Thyroid gland (tissue), 4 donors: ENCODE measurements around the gene TTC5.

Experiments
- POLR2A ChIP-seq, 2 donors: fragments of 450-650 bp; IDR thresholded peaks; one replicate each; pipeline ENCODE4 v1.6.1; 2017; ENCODE audit warnings: antibody characterized with exemption in 2 of 2, mild to moderate bottlenecking in 2 of 2, moderate library complexity in 1 of 2
- TF ChIP-seq, protein P1 (sequence below), 6 experiments: fragments of 200-600 bp in 3 of 6; fragments of 450-650 bp in 3 of 6; sonication (generic) in 3 of 6; IDR thresholded peaks; one replicate each; pipeline ENCODE4 v1.5.1; 2016 to 2019; ENCODE audit warnings: antibody characterized with exemption in 6 of 6, mild to moderate bottlenecking in 2 of 6, inconsistent platforms in 1 of 6, moderate library complexity in 1 of 6

DNA sequence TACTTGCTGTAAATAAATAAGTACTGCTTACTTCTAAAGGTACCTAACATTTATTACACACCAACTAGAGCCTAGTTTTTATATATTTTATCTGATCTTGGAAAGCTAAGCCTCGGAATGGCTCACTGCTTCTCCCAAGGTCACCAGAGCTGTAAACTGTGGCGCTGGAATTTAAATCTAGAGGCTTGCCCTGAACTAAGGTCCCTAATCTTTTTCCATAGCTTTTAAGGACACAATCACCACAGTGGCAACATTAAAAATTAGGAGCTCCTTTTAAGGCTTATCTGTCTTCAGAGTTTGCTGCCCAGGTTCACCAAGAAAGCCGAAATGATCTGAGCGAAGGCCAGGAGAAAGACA lies 26.7 kb upstream of the TTC5 start:
- TF ChIP-seq, protein P1, sequence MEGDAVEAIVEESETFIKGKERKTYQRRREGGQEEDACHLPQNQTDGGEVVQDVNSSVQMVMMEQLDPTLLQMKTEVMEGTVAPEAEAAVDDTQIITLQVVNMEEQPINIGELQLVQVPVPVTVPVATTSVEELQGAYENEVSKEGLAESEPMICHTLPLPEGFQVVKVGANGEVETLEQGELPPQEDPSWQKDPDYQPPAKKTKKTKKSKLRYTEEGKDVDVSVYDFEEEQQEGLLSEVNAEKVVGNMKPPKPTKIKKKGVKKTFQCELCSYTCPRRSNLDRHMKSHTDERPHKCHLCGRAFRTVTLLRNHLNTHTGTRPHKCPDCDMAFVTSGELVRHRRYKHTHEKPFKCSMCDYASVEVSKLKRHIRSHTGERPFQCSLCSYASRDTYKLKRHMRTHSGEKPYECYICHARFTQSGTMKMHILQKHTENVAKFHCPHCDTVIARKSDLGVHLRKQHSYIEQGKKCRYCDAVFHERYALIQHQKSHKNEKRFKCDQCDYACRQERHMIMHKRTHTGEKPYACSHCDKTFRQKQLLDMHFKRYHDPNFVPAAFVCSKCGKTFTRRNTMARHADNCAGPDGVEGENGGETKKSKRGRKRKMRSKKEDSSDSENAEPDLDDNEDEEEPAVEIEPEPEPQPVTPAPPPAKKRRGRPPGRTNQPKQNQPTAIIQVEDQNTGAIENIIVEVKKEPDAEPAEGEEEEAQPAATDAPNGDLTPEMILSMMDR (IDR thresholded peaks at IDR 0.05): no peak
- TF ChIP-seq POLR2A (IDR thresholded peaks at IDR 0.05): no peak
